HG03571 (cell line): ENCODE measurements around the gene CCDC14.
"Not testable (repeated sequence)": the region's sequence is repeated elsewhere in the genome, so short reads cannot be mapped to it uniquely, and the experiment has no call there.

Source experiments
- ATAC-seq: cut with Tn5 transposase; IDR thresholded peaks from one replicate; pipeline ENCODE4 v1.9.1; 2021; ENCODE audit not compliant: unreplicated experiment

The CCDC14 gene, protein sequence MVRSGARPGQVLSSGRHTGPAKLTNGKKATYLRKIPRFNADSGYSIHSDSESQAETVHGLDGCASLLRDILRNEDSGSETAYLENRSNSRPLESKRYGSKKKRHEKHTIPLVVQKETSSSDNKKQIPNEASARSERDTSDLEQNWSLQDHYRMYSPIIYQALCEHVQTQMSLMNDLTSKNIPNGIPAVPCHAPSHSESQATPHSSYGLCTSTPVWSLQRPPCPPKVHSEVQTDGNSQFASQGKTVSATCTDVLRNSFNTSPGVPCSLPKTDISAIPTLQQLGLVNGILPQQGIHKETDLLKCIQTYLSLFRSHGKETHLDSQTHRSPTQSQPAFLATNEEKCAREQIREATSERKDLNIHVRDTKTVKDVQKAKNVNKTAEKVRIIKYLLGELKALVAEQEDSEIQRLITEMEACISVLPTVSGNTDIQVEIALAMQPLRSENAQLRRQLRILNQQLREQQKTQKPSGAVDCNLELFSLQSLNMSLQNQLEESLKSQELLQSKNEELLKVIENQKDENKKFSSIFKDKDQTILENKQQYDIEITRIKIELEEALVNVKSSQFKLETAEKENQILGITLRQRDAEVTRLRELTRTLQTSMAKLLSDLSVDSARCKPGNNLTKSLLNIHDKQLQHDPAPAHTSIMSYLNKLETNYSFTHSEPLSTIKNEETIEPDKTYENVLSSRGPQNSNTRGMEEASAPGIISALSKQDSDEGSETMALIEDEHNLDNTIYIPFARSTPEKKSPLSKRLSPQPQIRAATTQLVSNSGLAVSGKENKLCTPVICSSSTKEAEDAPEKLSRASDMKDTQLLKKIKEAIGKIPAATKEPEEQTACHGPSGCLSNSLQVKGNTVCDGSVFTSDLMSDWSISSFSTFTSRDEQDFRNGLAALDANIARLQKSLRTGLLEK

GRCh38 chr3:123960781-123961507, at the start of gene CCDC14:
Gene CCDC14 (minus strand): TSS chr3:123961229. CDS start chr3:123961173, 56 bp downstream.
- peak; percentile 86 for ATAC-seq

GRCh38 chr3:124008321-124008720, 47.3 kb upstream of the CCDC14 start:
- not testable (repeated sequence) for ATAC-seq

GRCh38 chr3:124007186-124007585, 46.2 kb upstream of the CCDC14 start:
- no peak for ATAC-seq

GRCh38 chr3:124002405-124003079, 41.5 kb upstream of the CCDC14 start:
- ATAC-seq = not testable (repeated sequence)

DNA sequence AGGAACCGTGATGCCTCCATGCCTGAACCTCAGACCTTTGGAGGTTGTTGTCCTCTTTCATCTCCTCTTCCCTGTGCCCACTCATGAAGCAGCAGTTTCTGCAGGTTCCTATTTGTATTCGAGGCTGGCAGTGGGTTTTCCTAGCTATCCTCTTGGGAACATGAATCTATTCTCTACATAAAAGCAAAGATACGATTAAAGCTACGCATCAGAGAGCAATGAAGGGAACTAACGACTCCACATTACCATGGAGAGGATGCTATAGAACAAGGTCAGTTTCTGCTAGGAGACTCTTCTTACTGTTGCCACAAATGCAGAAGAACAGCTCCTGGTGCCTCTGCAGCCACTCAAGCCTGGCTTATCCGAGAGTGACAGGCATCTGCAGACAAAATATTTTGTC, 40.3 kb upstream of the CCDC14 start:
- ATAC-seq = not testable (repeated sequence)

DNA sequence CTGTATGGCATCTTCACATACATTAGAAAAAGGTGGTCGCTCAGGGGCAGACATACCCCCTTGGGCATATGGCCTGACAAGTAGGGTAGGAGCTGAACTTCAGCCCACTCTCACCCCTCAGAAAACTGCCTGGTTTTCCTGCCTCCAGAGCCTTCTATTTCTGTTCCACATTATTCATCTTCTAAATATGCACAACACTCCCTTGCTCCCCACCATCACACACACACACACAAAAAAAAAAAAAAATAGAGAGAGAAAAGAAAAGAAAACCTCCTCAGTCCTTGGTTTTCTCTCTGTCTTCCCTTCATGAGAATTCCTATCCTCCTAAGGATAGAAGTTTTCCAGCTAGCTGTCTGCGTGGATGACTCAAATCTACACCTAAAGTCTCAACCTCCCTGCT, 36.5 kb upstream of the CCDC14 start:
- no peak for ATAC-seq

GRCh38 chr3:123993818-123994217, 32.8 kb upstream of the CCDC14 start:
- no peak for ATAC-seq

GRCh38 chr3:123991730-123992588, 30.9 kb upstream of the CCDC14 start, which contains the start of gene ROPN1:
Gene ROPN1 (minus strand): TSS chr3:123992124. CDS start chr3:123980481, 11,643 bp downstream.
- not testable (repeated sequence) for ATAC-seq

DNA sequence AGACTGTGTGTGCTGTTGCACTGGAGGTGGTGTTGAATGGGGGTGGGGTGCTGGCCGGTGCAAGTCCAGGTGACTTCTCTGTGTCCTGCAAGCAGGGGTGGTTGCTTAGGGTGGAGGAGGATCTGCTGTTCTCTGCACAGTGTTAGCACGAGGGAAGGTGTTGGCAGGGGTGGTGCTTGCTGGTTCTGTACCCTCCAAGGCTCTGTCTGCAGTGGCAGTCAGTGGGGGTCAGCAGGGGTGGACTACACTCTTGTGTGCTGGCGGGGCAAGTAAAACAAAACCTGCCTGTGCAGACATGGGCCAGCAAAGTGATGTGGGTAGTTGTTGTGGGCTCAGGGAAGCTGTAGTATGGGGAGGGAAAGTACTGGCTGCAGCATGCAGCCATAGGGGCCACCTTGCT, 25.4 kb upstream of the CCDC14 start:
- ATAC-seq = no peak

GRCh38 chr3:123984957-123985356, 23.9 kb upstream of the CCDC14 start:
- ATAC-seq = no peak

DNA sequence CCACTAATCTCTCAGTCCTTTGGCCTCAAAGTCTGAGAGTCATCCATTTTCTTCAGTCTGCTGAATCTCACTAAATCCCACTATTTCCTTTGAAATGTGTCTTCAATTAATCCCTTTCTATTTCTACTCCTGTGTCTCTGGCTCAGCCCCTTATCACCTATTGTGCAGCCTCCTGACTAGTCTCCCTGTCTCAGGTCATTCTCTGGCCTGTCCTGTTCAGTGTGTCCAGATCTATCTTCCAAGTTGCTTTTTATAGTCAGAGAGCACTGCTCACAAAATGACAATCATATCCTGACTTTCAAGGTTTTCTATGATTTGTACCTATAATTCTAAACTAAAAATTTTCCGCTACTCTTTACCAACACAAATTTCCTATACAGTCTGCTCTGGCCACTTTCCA, 23.3 kb upstream of the CCDC14 start:
- ATAC-seq = no peak

DNA sequence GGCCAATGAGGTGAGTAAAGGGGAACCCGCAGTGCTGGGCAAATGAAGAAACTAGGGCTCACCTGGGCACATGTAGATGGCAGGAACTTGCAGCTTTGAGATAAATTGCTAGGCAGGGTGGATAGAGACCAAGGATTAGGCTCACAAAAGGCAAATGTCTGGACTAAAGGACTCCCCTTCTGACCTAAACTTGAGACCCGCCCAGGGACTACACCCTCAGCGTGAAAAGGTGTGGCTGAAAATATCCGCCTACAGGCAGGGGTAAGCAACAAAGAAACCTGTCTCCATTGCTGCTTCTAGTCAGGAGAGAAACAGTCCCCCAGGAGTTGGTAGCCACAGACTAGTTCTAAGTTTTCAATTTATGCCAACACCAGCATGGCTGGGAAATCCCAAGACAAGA, 20.3 kb upstream of the CCDC14 start:
- ATAC-seq = not testable (repeated sequence)

GRCh38 chr3:123980539-123980938, 19.5 kb upstream of the CCDC14 start:
- no peak for ATAC-seq

DNA sequence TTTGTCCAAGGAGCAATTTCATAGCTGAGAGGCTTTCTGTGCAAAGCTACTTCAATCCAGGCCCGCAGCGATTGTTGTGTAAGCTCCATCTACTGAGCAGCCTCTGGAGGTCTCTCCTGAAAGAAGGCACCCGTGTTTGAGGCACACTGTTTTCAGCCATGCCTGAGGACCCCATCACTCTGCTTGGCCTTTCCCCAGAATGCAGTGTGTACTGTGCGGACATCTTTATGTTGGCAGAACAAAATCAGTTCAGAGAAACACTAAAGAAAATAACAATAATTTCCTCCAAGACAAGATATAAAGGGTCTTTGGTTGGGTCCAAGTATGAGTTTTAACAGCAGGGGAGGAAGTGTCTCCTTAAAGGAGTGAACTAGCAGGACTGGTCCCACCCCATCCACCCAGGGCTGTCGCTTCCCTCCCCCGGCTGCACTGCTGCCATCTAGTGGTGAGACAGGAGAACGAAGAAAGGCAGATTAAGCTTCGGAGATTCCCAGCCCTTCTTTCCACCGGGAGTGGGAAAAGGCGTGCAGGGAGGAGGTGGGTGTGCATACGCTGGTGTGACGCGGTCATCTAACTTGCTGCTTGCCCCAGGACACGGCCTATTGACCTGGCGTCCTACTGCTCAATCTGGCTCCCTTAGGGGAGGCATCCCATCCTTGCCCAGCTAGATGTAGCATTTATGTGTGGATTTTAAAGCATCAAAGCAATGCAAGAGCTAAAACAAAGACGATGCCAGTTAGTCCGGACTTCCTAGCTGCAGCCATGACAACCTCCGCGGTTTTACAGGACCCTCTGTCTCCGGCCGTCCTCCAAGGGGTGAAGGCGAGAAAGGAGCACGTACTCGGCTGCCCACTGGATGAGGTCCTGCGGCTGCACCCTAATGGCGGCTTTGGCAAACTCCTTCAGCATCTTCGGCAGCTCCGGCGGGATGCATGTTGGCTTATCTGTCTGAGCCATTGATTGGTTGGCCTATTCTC, 18.8 kb upstream of the CCDC14 start:
- ATAC-seq = not testable (repeated sequence)

- not testable (repeated sequence) for ATAC-seq
Observed at GRCh38 chr3:123976904-123977303, 15.9 kb upstream of the CCDC14 start.

GRCh38 chr3:123976181-123976898, 15.3 kb upstream of the CCDC14 start:
- ATAC-seq = not testable (repeated sequence)

DNA sequence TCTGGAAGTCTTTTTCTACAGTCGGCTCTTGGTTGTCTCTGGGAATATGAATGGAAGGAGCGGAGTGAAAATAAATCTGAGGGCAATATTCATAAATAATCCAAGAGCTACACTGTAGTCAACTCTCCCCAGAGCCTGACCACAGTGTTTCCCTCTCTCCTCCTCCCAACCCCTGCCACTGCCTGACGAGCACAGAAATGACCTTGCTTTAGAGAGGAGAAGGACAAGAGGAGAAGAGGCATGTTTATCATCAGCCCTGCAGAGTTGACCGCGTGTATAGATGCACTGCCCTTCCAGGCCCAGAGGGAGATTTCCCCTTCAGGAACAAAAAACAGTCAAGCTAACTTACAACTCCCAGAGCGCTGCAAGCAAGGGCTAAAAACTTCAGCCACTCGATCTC, 14.0 kb upstream of the CCDC14 start:
- ATAC-seq = not testable (repeated sequence)

- ATAC-seq = no peak
Observed at GRCh38 chr3:123971406-123971805, 10.4 kb upstream of the CCDC14 start.
